ENCODE results near the gene RAP1GAP. TPM values are rescaled to one million over a fixed set of nuclear protein-coding genes. Genes with fewer than 3 reads are reported as not detected.

The RAP1GAP gene
- polyA plus RNA-seq, 4 donors: 3.5 to 23.8 (median 21.0) TPM

GRCh38 chr1:21596628-21597027, 72.5 kb downstream of the RAP1GAP start:
- DNase-seq (ENCODE audit: low read depth in 4 of 4, low spot score in 3 of 4): no peak

DNA sequence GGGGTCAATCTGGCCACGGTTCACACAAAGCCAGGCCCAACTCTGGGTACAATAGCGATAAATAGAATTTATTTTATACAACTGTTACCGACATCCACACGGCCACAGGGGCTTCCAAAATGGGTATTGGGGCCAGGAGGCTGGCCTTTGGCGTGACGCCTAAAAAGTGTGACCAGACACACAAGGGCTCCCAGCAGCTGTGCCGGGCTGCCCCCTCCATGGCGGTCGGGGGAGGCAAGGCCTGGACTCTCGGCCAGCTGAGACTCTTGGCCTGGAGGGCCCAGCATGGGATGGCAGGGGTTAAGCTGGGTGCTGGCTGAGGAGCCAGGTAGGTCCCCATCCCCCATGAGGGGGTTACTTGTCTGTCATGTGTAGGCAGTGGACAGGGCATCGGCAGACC, 73.0 kb downstream of the RAP1GAP start:
- DNase-seq (ENCODE audit: low read depth in 4 of 4, low spot score in 3 of 4): no peak

GRCh38 chr1:21594935-21595897, 73.9 kb downstream of the RAP1GAP start:
- DNase-seq (ENCODE audit: low read depth in 4 of 4, low spot score in 3 of 4): no peak

DNA sequence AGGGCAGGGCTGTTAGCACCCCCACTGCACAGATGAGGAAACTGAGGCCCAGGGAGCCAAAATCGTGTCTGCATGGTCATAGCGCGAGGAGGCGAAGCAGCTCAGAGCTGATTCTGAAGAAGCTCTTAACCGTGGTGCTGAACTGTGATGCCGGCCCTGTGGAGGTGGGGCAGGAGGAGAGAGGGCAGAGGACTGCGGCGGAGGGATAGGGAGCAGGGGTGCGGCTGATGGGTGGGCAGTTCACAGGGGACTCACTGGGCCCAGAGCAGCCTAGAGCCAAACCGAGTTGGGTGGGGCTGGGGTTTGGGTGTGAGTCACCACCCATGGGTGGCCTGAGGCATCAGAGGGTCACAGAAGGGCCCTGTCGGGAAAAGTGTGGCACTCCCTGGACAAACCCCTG, 74.7 kb downstream of the RAP1GAP start:
- no peak for DNase-seq (ENCODE audit: low read depth in 4 of 4, low spot score in 3 of 4)

GRCh38 chr1:21593231-21593630, 75.9 kb downstream of the RAP1GAP start:
- no peak for DNase-seq (ENCODE audit: low read depth in 4 of 4, low spot score in 3 of 4)

DNA sequence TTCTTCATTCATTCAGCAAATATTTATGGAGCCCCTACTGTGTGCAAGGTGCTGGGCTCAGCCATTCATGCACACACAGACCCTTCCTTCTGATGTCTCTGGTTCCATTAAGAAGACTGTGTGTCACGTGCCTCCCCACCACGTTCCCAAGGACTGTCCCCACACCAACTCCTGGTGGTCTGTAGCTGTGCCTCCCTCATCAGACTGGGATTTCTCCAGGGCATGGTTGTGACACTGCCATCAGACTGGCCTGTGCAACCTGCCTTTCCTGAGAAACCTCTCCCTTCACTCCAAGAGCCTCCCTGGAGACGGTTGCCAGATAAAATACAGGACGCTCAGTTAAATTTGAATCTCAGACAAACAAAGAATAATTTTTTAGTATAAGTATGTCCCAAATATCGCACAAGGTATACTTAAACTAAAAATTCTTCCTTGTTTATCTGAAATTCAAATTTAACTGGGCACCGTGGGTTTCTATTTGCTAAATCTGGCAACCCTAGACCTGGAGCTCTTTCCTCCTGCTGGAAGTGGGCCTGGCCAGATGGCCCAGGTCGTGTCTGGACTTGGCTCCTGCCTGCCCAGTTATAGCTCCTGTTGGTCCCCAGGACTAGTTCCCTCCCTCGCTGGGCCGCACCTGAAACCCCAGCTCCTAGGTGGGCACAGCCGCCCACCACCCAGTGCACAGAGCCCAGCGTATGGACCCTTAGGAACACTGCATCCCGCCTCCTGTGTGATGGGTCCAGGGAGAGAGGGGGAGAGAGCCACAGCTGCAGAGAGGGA, 76.9 kb downstream of the RAP1GAP start:
- DNase-seq (ENCODE audit: low read depth in 4 of 4, low spot score in 3 of 4): no peak

DNA sequence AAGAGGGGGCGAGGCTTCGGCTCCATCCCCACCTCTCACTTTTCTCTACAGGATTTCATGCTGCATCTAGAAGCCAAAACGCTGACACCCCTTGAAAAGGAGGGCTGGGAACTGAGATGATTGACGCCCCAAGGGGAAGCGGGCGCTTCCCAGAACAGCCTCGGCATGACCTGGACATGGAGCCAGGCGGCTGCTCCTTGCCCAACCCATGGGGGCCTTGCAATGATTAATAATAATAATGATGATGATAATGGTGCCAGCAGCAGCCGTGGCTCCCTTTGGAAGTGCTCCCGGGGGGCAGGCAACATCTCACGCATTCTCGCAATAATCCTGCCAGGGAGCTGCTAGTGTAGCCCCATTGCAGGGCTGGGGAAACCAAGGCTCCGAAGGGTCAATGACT, 78.2 kb downstream of the RAP1GAP start:
- no peak for DNase-seq (ENCODE audit: low read depth in 4 of 4, low spot score in 3 of 4)

- DNase-seq (ENCODE audit: low read depth in 4 of 4, low spot score in 3 of 4): no peak
These were observed 78.9 kb downstream of the RAP1GAP start for GRCh38 chr1:21590126-21590880.

DNA sequence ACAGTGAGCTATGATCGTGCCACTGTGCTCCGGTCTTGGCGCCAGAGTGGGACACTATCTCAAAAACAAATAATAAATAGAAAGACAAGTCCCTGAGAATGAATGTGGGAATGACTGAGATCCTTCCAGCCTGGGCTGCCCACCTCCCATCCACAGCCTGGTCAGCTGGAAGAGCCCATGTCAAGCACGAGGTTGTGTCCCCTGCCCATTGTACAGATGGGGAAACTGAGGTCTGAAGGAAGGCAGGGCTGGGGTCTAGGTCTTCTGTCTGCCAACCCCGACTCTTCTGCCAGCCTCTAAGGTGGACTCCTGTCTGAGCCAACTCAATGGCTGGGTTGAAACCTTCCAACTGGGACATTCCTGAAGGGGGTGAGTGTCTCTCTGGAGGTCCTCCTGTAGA, 79.5 kb downstream of the RAP1GAP start:
- no peak for DNase-seq (ENCODE audit: low read depth in 4 of 4, low spot score in 3 of 4)

GRCh38 chr1:21587602-21587953, 81.6 kb downstream of the RAP1GAP start:
- DNase-seq (ENCODE audit: low read depth in 4 of 4, low spot score in 3 of 4): no peak

- DNase-seq (ENCODE audit: low read depth in 4 of 4, low spot score in 3 of 4): no peak
These were observed 82.1 kb downstream of the RAP1GAP start for GRCh38 chr1:21586846-21587601.

- DNase-seq (ENCODE audit: low read depth in 4 of 4, low spot score in 3 of 4): no peak
These were observed 82.9 kb downstream of the RAP1GAP start for GRCh38 chr1:21586222-21586621.

GRCh38 chr1:21585037-21585436, 84.1 kb downstream of the RAP1GAP start:
- DNase-seq (ENCODE audit: low read depth in 4 of 4, low spot score in 3 of 4): no peak

DNA sequence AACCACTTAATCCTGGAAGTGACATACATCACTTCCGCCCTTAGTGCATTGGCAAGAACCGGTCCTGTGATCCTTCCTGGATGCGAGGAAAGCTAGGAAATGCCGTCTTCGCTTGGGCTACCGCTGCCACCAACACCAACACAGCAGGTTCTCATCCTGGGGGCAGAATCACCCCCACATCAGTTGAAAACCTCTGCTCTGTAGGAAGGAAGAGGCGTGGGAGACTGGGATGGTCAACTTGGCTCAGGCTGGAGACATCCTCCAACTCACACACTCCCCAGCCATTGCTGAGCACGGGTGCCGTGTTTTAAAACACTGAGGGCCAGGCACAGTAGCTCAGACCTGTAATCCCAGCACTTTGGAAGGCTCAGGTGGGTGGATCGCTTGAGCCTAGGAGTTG, 85.1 kb downstream of the RAP1GAP start:
- DNase-seq (ENCODE audit: low read depth in 4 of 4, low spot score in 3 of 4): no peak

- DNase-seq (ENCODE audit: low read depth in 4 of 4, low spot score in 3 of 4): no peak
These were observed 89.4 kb downstream of the RAP1GAP start for GRCh38 chr1:21579791-21580190.

GRCh38 chr1:21577933-21578332, 91.2 kb downstream of the RAP1GAP start:
- DNase-seq (ENCODE audit: low read depth in 4 of 4, low spot score in 3 of 4): no peak

- no peak for DNase-seq (ENCODE audit: low read depth in 4 of 4, low spot score in 3 of 4)
These were observed 91.8 kb downstream of the RAP1GAP start for GRCh38 chr1:21577324-21577723.

GRCh38 chr1:21576798-21577187, 92.4 kb downstream of the RAP1GAP start:
- DNase-seq (ENCODE audit: low read depth in 4 of 4, low spot score in 3 of 4): no peak

GRCh38 chr1:21576031-21576797, 92.9 kb downstream of the RAP1GAP start:
- no peak for DNase-seq (ENCODE audit: low read depth in 4 of 4, low spot score in 3 of 4)

Measured in left renal pelvis (tissue), 4 donors.